ENCODE data around the gene TANK. TPM values are rescaled to one million over a fixed set of nuclear protein-coding genes. Genes with fewer than 3 reads are reported as not detected.
"Not testable (repeated sequence)": the region's sequence is repeated elsewhere in the genome, so short reads cannot be mapped to it uniquely, and the experiment has no call there.

TANK gene
- 23.2 and 38.4 TPM in 2 replicates for polyA plus RNA-seq (2014; cell fraction: cytosol; rRNA removed)
- 37.0 and 37.2 TPM in 2 replicates for polyA plus RNA-seq (2014; cell fraction: nucleus; rRNA removed)

GRCh38 chr2:161160226-161161073 lies at the start of gene TANK:
TANK (plus strand) TSS chr2:161160428; CDS start chr2:161179663, 19,235 bp downstream.
- DNase-seq (ENCODE audit: low spot score) = peak; percentile 95

- DNase-seq (ENCODE audit: low spot score) = no peak
Observed at GRCh38 chr2:161111531-161111930, 48.7 kb upstream of the TANK start.

GRCh38 chr2:161112908-161113307 lies 47.3 kb upstream of the TANK start:
- DNase-seq (ENCODE audit: low spot score) = no peak

- DNase-seq (ENCODE audit: low spot score) = no peak
Observed at GRCh38 chr2:161113693-161114575, 46.3 kb upstream of the TANK start.

GRCh38 chr2:161115205-161115604 lies 45.0 kb upstream of the TANK start:
- no peak for DNase-seq (ENCODE audit: low spot score)

- no peak for DNase-seq (ENCODE audit: low spot score)
Observed at GRCh38 chr2:161115605-161116380, 44.4 kb upstream of the TANK start.

- DNase-seq (ENCODE audit: low spot score) = no peak
Observed at GRCh38 chr2:161116509-161116908, 43.7 kb upstream of the TANK start.

- DNase-seq (ENCODE audit: low spot score) = no peak
Observed at GRCh38 chr2:161117506-161117905, 42.7 kb upstream of the TANK start.

GRCh38 chr2:161118722-161119121 lies 41.5 kb upstream of the TANK start:
- DNase-seq (ENCODE audit: low spot score) = no peak

- DNase-seq (ENCODE audit: low spot score) = no peak
Observed at GRCh38 chr2:161119483-161119882, 40.7 kb upstream of the TANK start.

- no peak for DNase-seq (ENCODE audit: low spot score)
Observed at GRCh38 chr2:161120775-161121174, 39.5 kb upstream of the TANK start.

- no peak for DNase-seq (ENCODE audit: low spot score)
Observed at GRCh38 chr2:161121622-161122021, 38.6 kb upstream of the TANK start.

GRCh38 chr2:161122772-161123530 lies 37.3 kb upstream of the TANK start:
- DNase-seq (ENCODE audit: low spot score) = no peak

- no peak for DNase-seq (ENCODE audit: low spot score)
Observed at GRCh38 chr2:161123531-161124030, 36.6 kb upstream of the TANK start.

GRCh38 chr2:161124201-161124600 lies 36.0 kb upstream of the TANK start:
- DNase-seq (ENCODE audit: low spot score) = no peak

GRCh38 chr2:161128885-161129284 lies 31.3 kb upstream of the TANK start:
- DNase-seq (ENCODE audit: low spot score) = no peak

GRCh38 chr2:161130354-161130753 lies 29.9 kb upstream of the TANK start:
- DNase-seq (ENCODE audit: low spot score) = no peak

GRCh38 chr2:161131074-161131680 lies 29.1 kb upstream of the TANK start:
- no peak for DNase-seq (ENCODE audit: low spot score)

- no peak for DNase-seq (ENCODE audit: low spot score)
Observed at GRCh38 chr2:161131804-161132203, 28.4 kb upstream of the TANK start.

GRCh38 chr2:161132384-161132783 lies 27.8 kb upstream of the TANK start:
- DNase-seq (ENCODE audit: low spot score) = not testable (repeated sequence)

Data from SK-N-DZ (cell line).